Stimulated activated CD8-positive, alpha-beta memory T cell treated with anti-CD3 and anti-CD28 coated beads, Interleukin-7, amount 100 ng/mL, for 48 hours (primary cell): ENCODE measurements around the gene RASSF8.
"Not testable (repeated sequence)": the region's sequence is repeated elsewhere in the genome, so short reads cannot be mapped to it uniquely, and the experiment has no call there.

ENCODE experiments used
- DNase-seq, 2 donors: peaks; one replicate each; pipeline ENCODE4 v3.0.0-alpha.2; 2020; ENCODE audit warnings: low read depth in 1 of 2; ENCODE audit errors: extremely low read depth in 1 of 2

Gene RASSF8

DNA sequence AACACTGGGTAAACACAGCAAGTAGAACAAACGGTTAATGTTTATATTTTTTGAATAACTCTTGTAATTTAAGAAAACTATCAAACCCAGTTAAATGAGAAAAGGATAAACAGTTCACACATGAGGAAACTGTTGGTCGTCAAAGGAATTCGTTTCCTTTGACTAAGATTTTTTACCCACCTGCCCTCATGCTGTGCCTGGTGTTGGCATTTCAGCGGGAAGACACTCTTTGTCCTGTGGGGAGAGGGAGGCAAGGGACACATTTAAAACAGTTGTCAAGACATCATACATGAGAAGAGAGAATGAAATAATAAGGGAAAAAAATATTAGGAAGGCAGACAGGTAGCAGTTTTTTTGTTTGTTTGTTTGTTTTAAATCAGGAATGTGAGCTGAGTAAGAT lies 95.9 kb downstream of the RASSF8 start:
- DNase-seq = no peak

- DNase-seq = no peak
These were observed 96.6 kb downstream of the RASSF8 start for GRCh38 chr12:26055087-26055486.

DNA sequence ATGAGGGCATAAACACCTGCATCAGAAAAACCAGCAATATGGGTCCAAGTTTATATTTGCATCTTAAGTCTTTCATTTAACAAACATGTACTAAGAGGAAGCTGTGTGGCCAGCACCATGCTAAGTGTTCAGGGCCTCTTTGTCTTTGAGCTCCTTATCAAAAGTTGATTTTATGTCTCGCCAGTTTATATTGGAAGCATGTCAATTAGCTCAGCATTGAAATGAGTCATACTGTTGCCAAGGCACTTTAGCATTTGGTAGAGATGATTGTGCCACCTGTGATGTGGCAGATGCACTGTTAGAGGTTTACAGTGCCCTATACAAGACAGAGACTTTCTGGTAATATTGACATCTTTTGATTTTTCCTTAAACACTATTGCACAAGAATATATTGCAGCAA lies 97.9 kb downstream of the RASSF8 start:
- no peak for DNase-seq

DNA sequence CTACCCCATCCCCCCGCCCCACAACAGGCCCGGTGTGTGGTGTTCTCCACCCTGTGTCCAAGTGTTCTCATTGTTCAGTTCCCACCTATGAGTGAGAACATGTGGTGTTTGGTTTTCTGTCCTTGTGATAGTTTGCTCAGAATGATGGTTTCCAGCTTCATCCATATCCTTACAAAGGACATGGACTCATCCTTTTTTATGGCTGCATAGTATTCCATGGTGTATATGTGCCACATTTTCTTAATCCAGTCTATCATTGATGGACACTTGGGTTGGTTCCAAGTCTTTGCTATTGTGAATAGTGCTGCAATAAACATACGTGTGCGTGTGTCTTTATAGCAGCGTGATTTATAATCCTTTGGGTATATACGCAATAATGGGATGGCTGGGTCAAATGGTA lies 98.8 kb downstream of the RASSF8 start:
- not testable (repeated sequence) for DNase-seq

GRCh38 chr12:26058308-26058707 lies 99.8 kb downstream of the RASSF8 start:
- DNase-seq = no peak

DNA sequence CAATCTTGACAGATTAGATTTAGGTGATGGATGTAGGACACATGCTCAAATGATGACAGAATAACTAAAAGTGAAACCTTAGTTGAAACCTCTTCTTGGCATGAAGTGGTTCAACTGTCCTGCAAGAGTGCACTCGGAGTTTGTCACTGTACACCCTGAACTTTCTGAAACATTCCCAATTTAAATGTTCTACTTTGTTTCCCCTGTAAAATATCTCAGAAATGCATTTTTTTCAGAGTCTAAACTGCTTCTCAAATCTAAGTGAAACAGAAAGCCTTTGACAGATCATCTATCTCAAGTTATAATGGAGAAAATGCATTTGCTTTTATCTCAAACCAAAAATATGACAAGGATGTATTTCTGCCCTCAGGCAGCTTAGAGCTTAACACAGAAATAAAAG lies 100.3 kb downstream of the RASSF8 start:
- DNase-seq = no peak

GRCh38 chr12:26062006-26062405 lies 103.5 kb downstream of the RASSF8 start:
- no peak for DNase-seq

GRCh38 chr12:26062566-26062965 lies 104.1 kb downstream of the RASSF8 start:
- DNase-seq = no peak

DNA sequence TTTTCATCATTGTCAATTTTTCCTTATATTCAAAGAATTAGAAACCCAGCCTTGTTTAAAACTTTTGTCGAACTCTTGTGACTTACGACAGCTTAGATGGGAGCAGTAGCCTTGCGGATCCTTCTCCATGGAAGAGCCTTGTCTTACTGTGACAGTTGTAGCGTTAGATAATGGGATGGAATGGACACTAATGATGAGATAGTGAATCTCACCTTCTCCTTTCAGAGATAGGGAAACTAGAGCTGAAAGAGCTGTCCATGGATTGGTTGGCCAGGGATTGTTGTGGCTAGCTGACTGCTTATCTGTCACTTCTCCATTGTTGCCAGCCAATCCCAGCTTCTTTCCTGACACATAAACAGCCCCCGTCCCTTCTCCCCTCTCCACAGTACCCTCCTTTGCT lies 107.0 kb downstream of the RASSF8 start:
- no peak for DNase-seq

DNA sequence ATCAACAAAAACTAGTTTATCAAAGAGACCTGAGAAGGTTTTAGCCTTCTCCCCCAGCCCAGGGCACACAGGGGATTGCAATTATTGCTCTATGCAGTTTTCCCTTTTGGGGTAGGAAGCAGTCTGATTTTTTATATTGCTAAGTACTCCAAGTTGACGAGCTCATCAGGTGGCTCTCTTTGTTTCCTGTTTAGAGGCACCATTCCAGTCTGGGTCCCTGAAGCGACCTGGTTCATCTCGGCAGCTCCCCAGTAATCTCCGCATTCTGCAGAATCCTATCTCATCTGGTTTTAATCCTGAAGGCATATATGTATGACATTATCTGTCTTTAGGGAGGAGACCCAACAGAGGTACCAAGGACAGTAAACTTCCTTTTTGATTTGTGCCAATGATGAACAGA lies 110.0 kb downstream of the RASSF8 start:
- no peak for DNase-seq

DNA sequence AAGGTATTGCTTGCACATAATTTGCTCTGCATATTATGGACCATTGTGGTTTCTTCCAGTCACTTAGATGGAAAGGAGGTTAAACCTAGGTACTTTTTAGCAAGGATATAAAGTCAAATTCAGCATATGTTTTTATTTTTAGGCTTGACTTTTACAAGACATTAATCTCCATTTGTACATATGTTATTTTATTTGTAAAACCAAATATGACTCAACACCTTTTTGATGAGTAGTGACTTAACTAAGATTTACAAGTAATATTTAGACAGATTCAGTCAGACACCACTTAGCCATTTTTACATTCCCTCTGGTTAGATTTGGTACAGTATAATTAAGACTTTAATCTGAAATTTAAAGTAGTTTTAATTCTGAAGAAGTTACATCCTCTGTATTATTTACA lies 111.3 kb downstream of the RASSF8 start:
- no peak for DNase-seq

DNA sequence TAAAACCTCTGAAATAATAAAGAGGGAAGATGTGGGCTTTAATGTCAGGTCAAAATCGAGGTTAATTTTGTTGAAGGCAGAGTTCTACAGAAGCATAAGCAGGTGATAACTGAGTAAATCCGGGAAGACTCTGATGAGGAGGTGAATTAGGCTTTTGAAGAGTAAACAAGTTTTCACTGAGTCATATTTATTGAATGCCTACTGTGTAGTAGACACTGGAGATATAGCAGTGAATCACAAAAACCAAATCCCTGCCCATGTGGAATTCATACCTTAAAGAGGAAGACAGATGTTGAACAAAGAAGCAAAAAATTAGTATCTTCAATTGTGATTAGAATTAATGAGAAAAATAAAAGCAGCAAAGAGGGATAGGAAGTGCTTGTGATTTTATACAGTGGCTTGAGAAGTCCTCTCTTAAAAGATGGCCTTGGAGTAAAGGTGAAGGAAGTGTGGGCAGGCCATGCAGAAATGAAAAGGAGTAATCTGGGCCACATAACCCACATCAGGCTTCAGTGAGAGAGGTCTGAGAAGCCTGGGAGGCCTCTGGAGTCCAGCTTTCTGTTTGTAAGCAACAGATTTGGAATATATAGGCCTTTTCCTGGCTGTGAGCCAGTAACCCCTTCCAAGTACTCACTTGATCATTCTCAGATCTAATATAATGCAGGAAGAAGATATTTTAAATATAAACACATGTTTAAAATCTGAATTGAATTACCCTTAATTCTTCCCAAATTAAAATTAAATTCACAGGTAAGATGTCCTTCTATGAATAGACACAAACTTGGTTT lies 119.6 kb downstream of the RASSF8 start:
- no peak for DNase-seq

DNA sequence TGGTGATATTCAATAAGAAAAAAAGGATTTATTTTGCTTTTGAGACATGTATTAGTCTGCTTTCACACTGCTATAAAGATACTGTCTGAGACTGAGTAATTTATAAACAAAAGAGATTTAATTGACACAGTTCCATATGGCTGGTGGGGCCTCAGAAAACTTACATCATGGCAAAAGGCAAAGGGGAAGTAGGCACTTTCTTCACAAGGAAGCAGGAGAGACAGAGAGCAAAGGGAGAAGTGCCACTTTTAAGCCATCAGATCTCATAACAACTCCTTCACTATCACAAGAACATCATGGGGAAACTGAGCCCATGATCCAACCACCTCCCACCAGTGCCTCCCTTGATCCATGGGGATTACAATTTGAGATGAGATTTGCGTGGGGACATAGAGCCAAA lies 122.4 kb downstream of the RASSF8 start:
- DNase-seq = no peak

- no peak for DNase-seq
These were observed 128.5 kb downstream of the RASSF8 start for GRCh38 chr12:26086936-26087335.

GRCh38 chr12:26088998-26089397 lies 130.5 kb downstream of the RASSF8 start:
- no peak for DNase-seq

- DNase-seq = no peak
These were observed 132.5 kb downstream of the RASSF8 start for GRCh38 chr12:26090836-26091510.

GRCh38 chr12:26091822-26092221 lies 133.3 kb downstream of the RASSF8 start:
- DNase-seq = no peak

GRCh38 chr12:26092346-26093105 lies 134.0 kb downstream of the RASSF8 start:
- DNase-seq = no peak

GRCh38 chr12:26095186-26095585 lies 136.7 kb downstream of the RASSF8 start:
- no peak for DNase-seq

- no peak for DNase-seq
These were observed 137.6 kb downstream of the RASSF8 start for GRCh38 chr12:26096036-26096435.

DNA sequence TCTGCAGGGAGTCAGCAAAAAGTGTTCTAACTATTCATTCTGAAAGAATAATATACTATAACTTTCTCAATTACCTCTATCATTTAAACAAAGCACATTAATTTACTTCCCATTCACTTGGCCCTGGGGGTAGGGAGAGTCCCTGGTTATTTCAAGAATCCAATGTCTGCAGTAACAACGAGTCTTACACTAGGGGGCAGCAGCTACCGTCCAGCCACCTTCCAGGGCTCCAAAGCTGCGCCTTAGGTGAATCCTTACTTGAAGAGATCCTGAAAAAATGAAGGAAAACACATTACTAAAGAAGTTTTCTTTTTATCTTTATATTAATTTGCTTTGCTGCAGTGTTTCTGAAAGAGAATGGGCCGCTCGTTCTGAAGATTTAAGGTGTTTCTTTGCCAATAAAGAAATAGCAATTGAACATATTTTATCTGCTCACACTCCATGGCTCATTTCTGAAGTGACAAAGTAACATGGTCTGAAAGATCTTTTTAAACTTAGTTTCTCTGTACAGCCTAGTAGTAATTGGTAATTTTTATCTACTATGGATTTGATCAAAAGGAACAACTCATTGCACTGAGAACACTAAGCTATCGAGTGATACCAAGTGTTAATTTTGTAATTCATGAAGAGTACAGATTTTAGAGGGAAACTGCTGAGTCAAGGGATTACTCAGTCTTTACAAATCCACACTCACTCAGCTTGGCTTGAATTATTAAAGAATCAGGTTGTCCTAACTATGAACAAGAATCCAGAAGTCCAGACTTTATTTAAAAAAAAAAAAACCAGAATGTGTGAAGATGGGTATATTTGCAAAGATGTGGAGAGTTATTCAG lies 138.8 kb downstream of the RASSF8 start:
- peak in 1 of 2 donors; percentile 27 for DNase-seq
